G401.6 (cell line): ENCODE results near the gene ARHGEF2.
"Not testable (repeated sequence)": the region's sequence is repeated elsewhere in the genome, so short reads cannot be mapped to it uniquely, and the experiment has no call there.

ENCODE experiments used
- FAIRE-seq: peaks from 2 replicates; lab custom pipeline; 2012; peaks lifted over from hg19 to GRCh38; lab: Jason Lieb, UNC

Gene ARHGEF2

DNA sequence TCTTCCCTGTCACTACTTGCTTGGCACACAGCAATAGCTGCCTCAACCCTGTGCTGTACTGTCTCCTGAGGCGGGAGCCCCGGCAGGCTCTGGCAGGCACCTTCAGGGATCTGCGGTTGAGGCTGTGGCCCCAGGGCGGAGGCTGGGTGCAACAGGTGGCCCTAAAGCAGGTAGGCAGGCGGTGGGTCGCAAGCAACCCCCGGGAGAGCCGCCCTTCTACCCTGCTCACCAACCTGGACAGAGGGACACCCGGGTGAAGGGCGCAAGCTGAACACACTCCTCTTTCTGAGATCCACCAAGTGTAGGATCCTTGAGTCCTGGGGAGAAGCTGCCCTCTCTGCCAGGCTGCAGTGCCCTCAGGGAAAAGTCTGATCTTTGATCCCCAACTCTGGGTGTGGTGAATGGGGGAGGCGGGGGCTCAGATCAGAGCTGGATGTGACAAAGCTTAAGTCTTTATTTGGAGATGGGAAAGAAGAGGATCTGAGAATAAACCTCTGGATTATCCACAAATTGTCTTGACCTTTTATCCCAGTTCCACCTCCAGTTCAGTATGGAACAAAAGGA lies 35.7 kb downstream of the ARHGEF2 start:
- FAIRE-seq, result no peak

DNA sequence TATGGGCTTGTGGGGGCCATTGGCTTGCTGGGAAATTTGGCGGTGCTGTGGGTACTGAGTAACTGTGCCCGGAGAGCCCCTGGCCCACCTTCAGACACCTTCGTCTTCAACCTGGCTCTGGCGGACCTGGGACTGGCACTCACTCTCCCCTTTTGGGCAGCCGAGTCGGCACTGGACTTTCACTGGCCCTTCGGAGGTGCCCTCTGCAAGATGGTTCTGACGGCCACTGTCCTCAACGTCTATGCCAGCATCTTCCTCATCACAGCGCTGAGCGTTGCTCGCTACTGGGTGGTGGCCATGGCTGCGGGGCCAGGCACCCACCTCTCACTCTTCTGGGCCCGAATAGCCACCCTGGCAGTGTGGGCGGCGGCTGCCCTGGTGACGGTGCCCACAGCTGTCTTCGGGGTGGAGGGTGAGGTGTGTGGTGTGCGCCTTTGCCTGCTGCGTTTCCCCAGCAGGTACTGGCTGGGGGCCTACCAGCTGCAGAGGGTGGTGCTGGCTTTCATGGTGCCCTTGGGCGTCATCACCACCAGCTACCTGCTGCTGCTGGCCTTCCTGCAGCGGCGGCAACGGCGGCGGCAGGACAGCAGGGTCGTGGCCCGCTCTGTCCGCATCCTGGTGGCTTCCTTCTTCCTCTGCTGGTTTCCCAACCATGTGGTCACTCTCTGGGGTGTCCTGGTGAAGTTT lies 36.4 kb downstream of the ARHGEF2 start:
- FAIRE-seq, result no peak

DNA sequence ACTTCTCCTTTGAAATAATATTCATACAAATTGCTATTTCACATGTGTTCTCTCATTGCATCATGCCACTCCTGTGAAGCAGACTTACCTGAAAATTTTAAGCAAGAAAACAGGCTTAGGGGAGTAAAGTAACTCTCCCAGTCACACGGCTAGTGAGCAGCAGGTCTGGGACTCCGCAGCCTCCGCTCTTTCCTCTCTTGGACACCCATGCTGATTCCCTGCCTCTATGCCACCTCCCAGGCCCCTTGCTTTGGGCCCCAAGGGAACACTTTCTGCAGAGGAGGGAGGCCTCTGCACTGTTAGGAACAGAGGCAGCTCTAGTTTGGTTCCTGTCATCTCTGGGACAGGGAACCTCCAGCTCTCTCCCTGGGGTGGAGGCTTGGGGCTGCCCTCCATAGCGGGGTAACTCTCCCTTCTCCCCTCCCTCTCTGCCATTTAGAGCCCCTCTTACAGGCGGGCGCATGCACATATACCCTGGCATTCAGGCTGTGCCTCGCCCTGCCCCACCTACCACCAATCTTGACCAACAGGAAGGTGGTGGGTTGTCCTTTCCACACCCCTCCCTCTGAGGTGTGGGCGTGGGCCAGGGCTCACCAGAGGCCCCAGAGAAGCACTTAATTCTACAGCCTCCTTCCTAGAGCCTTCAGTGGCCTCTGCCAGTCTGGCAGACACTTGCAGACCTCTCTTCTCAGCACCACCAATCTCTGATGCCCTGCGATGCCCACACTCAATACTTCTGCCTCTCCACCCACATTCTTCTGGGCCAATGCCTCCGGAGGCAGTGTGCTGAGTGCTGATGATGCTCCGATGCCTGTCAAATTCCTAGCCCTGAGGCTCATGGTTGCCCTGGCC lies 37.1 kb downstream of the ARHGEF2 start, which contains the start of gene RXFP4:
TSS of gene RXFP4 (plus strand) at position 646 of the 852 bp plus-strand sequence. CDS start at position 718, 72 bp downstream.
- peak; percentile 87 for FAIRE-seq

DNA sequence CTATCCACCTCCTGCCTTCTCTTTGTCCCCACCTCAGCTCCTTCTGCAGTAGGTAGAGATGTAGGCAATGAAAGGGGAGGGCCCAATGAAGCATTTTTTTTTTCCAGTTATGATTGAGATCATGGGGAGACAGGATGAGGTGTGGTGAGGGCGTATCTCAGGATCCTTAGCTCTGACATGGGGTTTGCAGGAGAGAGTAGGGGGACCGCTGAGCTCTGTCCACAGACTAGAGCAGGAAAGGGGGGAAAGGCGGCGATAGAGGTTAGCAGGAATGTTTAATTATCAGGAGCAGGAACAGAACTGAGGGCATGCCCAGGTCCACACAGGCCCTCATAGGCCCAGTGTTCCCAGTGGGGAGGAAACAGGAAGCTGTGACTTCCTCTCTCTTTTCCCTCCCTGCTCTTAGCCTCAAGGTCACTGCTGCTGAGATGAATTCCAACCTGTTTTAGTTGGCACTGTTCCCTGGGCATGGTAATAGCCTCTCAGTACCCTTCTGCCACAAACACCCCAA lies 37.8 kb downstream of the ARHGEF2 start:
- FAIRE-seq, result no peak

DNA sequence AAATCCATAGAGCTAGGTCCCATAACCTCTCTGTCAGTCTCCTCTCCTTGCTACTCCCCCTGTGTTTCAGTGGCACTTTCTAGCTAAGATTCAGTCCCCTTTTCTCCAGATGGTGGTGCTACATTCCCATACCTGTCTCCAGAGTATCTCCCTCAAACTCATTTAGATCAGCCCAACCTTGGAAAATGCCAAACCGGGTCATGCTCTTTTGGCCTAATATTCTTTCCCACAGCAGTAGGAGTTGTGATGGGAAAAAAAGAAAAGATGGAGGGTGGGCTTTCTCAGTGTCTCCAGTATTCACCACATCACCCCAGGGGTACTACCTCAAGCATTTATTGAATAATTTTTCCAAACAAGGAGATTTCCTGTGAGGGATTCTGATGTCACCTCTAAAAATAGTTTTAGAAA lies 40.1 kb downstream of the ARHGEF2 start:
- peak; percentile 95 for FAIRE-seq

DNA sequence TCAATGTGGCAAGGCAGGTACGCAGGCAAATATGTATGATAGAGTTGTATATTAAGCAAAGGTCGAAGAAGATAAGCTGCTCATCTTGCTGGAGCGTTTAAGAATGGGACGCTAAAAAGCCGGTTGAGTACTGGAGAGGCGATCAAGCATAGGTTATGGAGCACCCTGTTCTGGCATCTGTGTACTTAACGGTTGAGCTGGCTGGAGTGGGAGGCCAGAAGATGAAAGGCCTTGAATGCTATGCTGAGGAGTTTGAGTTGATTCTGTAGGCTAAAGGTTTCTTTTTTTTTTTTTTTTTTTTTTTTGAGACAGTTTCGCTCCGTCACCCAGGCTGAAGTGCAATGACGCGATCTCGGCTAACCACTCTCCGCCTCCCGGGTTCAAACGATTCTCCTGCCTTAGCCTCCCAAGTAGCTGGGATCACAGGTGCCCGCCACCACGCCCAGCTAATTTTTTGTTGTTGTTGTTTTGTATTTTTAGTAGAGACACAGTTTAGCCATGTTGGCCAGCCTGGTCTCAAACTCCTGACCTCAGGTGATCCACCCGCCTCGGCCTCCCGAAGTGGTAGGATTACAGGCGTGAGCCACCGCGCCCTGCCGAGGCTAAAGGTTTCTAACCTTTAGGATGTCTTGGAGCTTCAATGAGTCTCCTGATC lies 43.3 kb downstream of the ARHGEF2 start:
- FAIRE-seq, result no peak

DNA sequence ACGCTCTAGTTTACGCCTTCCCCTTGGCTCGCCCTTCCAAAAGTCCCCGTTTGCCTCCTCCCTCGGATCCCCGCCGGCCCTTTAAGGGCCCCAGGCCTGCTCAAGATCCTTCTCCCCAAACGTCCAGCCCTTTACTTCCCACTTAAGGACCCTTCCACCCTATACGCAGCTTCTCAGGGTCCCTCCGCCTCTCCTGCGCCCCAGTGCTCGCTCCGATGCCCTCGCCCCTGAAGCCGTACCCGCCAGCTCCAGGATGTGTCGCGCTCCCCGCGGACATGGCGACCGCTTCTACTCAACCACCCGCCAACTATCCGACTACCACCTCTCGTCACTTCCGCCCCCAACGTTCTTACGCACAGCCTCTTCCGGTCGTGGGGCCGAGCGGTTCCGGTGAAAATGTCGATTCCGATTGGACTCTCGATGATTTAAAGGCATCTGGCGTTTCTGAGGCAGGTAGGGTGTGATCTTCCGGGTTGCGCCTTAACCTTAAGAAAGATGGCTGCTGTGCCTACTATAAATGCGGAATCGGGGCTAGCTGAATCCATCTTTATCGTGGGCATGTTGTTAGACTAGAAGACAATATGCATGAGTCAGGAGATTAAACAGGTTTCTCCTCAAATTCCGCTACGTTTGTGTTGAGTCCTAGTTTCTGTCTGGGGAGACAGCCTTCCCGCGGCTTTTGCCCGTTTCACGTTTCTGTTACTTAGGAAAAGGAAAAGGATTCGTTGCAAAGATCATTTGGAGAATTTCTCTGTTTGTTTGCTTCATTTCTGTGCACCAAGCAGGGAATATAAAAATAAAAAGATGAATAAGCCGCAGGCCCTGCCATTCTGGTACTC lies 44.0 kb downstream of the ARHGEF2 start, which contains the start of gene KHDC4:
TSS of gene KHDC4 (minus strand) at position 317 of the 839 bp plus-strand sequence. CDS start at position 277, 40 bp downstream.
- FAIRE-seq, result peak; percentile 98

DNA sequence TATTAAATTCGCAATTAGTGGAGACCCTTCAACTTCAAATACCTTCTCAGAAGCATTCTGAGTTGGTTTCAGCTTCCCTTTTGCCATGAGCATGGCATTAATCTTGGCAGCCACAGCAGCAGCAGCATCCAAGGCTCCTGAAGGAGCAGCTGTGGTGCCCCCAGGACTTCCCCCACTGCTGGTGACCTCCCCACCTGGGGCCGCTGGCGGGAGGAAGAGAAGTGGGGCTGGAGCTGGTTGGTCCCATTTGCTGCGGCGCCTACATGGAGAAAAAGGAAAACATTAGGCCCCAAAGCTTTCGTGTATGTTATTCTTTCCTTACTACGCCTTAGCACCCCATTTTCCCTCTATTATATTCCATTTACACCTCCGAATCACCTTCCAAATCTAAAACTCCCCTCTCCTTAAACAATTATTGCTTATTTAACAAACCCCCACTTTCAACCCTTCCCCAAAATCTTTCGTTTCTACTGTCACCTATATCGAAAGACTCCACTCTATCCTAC lies 44.7 kb downstream of the ARHGEF2 start:
- FAIRE-seq, result no peak

DNA sequence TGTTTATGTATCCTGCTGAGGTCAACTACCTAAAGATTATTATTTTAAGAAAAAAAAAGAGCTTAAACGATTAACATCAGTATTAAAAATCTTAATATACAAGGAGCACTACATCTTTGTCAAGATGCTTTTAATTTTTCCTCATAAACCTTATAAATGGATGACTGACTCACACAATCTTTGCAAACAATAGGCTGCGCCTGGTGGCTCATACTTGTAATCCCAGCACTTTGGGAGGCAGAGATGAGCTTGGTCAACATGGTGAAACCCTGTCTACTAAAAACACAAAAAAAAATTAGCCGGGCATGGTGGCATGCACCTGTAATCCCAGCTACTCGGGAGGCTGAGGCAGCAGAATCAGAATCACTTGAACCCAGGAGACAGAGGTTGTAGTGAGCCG lies 45.9 kb downstream of the ARHGEF2 start:
- no peak for FAIRE-seq

DNA sequence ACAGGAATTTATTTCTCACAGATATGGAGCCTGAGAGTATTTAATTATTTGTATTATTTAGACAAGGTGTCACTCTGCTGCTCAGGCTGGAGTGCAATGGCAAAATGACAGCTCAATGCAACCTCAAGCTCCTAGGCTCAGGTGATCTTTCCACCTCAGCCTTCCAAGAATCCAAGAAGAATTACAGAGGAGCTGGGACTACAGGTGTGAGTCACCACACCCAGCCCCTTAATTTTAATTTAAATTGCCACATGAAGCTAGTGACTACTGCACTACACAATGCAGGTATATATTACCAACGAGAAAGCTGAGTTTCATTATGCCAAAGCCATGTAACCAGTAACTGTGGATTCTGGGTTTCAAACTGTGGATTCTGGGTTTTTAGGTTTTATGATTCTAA lies 46.3 kb downstream of the ARHGEF2 start:
- FAIRE-seq, result no peak

DNA sequence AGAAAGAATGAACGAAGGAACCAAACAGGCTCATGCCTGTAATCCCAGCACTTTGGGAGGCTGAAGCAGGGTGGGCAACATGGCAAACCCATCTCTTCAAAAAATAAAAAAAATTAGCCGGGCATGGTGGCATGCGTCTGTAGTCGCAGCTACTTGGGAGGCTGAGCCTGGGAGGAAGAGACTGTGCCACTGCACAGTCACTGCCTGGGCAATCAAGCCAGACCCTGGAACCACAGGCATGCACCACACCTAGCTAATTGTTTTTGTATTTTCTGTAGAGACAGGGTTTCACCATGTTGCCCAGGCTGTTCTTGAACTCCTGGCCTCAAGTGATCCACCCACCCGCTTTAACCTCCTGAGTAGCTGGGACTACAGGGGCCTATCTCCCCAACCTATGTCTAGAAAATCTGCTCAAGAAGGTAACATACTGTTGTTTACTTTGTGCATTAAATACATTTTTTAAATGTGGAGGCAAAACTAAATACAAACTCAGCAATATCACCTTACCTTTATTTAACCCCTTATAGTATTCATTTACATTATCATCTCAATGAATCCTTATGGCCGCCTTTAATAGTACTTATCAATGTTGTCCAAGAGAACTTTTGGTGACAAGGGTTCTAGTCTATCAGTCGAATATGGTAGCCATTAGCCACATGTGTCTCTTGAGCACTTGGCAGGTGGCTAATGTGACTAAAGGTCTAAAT lies 46.9 kb downstream of the ARHGEF2 start:
- no peak for FAIRE-seq

DNA sequence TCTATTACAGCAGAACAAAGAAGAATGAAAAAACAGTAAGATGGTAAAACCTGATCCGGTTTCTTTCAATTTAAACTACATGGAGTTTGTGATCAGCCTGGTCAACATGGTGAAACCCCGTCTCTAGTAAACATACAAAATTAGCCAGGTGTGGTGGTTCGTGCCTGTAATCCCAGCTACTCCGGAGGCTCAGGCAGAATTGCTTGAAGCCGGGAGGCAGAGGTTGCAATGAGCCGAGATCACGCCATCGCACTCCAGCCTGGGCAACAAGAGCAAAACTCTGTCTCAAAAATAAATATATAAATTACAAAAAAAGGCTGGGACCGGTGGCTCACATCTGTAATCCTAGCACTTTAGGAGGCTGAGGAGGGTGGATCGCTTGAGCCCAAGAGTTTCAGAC lies 47.6 kb downstream of the ARHGEF2 start:
- not testable (repeated sequence) for FAIRE-seq

DNA sequence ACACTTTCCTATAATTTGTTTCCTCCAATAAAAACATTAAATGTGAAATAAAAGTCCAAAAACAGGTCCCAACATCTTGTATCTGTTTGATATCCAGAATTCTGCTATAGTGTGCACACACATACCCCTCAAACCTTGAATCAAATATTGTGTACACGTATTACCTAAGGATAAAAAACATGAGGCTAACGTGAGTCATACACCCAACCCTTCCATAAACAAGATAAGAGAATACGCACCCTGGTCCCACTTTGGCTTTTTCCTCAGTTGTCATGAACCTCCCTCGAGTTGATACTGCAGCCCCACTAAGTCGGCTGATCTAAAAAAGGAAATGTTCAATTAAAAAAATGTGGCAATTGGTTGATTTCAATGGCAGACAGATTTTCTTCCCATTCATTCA lies 49.3 kb downstream of the ARHGEF2 start:
- FAIRE-seq, result no peak

DNA sequence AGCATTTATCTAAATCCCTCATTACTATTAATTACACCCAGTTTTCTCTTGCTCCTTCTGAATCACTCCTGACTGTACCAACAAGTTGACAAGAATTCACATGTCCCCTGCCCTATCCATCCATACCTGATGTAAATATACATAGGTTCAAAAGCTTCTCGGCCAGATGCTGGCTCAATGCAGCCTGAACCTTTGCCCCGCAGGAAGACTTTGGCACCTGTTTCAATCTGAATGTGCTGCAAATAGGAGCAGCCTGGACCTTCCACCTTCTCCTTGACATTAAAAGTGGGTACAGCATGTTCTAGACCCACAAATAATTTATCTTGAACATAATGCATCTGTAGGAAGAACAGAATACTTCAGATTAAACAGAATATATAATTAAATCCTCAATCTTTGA lies 52.8 kb downstream of the ARHGEF2 start:
- FAIRE-seq, result no peak

DNA sequence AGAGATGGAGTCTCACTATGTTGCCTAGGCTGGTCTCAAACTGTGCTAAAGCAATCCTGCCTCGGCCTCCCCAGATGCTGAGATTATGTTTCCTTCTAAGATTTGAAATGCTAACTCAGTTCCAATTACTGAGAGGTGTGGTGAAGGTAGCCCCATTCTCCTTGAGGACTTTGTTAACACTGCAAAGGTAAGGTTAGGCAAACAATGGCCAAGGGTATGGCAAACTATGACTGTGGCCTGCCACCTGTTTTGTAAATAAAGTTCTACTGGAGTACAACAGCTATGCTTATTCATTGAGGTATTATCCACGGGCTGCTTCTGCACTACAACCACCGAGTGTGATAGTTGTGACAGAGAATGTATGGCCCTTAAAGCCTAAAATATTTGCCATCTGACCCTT lies 57.6 kb downstream of the ARHGEF2 start:
- no peak for FAIRE-seq

DNA sequence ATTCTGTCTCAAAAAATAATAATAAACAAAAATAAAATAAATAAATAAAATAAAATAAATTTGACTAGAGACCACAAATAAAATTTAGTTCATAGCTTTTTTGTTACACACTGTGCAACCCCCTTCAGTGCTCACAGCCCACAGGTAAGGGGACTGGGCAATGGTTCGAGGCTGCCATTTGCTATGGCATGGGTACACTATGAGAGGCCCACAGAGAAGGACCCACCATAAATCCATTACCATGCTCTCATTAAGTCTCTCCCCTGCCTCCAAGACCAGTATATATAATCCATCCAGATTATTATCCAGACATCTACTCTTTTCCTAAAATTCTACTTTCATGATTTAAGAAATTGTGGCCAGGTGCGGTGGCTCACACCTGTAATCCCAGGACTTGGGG lies 58.5 kb downstream of the ARHGEF2 start:
- no peak for FAIRE-seq

DNA sequence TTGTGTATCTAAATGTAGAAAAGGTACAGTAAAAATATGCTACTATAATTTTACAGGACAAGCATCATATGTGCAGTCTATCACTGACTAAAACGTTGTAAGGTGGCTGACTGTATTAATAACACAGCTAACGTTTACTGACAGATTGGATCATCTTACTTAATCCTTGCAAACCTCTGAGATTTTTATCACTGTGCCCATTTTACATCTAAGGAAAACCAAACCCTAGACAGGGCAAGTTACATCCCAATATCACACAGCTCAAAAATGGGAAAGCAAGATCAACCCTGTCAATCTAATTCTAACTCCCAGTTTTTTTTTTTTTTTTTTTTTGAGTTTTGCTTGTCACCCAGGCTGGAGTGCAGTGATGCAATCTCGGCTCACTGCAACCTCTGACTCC lies 59.7 kb downstream of the ARHGEF2 start:
- FAIRE-seq, result no peak

DNA sequence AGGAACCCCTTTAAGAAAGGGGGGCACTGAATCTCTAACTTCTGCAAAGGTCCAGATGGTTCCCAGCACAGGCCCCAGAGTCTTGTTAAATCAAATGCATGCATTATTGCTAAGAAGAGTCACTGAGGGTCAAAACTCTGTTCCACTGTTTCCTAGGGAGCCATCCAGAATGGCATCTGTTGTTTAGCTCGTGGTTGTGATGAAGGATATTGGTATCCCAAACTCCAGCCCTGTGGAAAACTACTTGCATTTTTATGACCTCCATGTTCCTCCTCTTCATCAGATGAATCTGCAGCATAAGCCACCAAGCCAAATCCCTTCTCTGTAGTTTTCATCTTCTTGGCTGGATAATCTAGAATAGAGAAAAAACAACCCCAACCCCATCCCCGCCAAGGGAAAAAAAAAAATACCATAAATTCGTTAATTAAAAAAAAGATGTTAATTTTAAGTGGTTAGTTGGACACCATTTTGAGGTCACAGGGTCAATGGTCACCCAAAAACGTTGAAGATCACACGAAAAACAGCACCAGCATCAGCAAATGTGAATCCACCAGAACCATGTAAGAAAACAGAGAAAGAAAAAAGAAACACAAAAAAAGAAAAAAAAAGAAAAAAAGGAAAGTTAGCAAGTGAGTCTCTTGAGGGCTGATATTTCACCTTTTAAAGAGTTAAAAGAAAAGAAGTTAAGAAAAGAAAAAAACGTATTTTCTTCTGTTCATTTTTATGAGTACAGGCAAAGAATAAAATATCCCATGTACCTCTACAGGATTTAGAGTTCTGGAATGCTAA lies 64.2 kb downstream of the ARHGEF2 start:
- FAIRE-seq, result peak; percentile 80

DNA sequence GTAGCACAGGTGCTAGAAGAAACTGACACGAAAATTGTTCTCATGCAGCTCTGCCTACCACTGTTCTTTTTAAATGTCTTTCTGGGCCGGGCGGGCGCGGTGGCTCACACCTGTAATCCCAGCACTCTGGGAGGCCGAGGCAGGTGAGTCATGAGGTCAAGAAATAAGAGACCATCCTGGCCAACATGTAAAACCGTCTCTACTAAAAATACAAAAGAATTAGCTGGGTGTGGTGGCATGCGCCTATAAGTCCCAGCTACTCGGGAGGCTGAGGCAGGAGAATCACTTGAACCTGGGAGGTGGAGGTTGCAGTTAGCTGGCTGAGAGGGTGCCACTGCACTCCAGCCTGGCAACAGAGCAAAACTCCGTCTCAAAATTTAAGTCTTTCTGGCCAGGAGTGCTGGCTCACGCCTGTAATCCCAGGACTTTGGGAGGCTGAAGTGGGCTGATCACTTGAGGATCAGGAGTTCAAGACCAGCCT lies 66.3 kb downstream of the ARHGEF2 start:
- FAIRE-seq, result no peak
